Neural cell (in vitro differentiated cells): ENCODE data around the gene GFRA4.

Experiments
- CTCF ChIP-seq: fragments of 450-650 bp; IDR thresholded peaks from 2 replicates; pipeline ENCODE4 v1.5.1; 2014; ENCODE audit warnings: antibody characterized with exemption, mild to moderate bottlenecking, moderate library complexity; ENCODE audit not compliant: poor library complexity, severe bottlenecking
- REST ChIP-seq: IDR thresholded peaks from 2 replicates; pipeline ENCODE4 v1.6.1; 2012; ENCODE audit warnings: borderline replicate concordance
- SMC3 ChIP-seq: fragments of 450-650 bp; conservative IDR thresholded peaks from 2 replicates; pipeline ENCODE4 v1.6.1; 2014; ENCODE audit warnings: antibody characterized with exemption, mild to moderate bottlenecking, moderate library complexity; ENCODE audit not compliant: poor library complexity

DNA sequence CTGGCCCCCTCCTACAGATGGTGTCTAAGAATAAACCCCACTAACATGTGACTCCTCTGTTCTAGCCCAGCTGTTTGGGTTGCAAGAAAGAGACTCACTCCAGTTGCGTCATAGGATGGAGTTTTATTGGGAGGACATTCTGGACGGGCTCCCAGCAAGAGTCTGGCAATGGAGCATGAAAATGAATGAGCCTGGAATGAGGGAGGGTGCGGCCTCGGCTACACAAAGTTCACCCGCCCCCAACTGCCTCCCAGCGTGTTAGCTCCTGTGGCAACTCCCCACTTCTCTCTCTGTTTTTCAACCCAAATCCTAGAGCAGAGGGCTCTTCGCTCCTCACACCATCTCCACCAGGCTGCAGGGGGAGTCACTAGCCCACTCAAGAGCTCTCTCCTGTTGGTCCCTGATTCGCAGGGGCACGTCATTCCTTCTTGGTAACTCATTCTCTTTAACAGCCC is 23.7 kb upstream of the GFRA4 start:
- no peak for TF ChIP-seq REST
- TF ChIP-seq CTCF = no peak
- no peak for TF ChIP-seq SMC3
